PC-3 (cell line): ENCODE results near the gene TMEM143. TPM values are rescaled to one million over a fixed set of nuclear protein-coding genes. Genes with fewer than 3 reads are reported as not detected.
A peak's percentile ranks its signal among the peaks of the same experiment; 100 is the strongest.

Experiments
- ATAC-seq: fragments of 200-7000 bp; cut with Tn5 transposase; 2 replicates; pipeline ENCODE4 v1.9.1; 2020; ENCODE audit warnings: mild to moderate bottlenecking, moderate library complexity
- BruUV-seq: library from RNA; stranded (reverse); fragments of 400-500 nt; replicated peaks from 2 replicates; lab custom pipeline; 2021; lab: Mats Ljungman, UMichigan
- CTCF ChIA-PET: fragments of 300-600 bp; sonication (Branson Sonifier 250); formaldehyde crosslinking; loops from one replicate; lab custom pipeline; 2022; ENCODE audit warnings: antibody characterized with exemption; lab: Charles Lee
- POLR2A ChIA-PET: fragments of 300-600 bp; sonication (Branson Sonifier 250); formaldehyde crosslinking; loops from one replicate; lab custom pipeline; 2022; ENCODE audit warnings: antibody characterized with exemption; ENCODE audit not compliant: unreplicated experiment; lab: Charles Lee
- DNase-seq: peaks from one replicate; pipeline ENCODE4 v3.0.0-alpha.2; 2015
- H2AFZ ChIP-seq: fragments of 300-600 bp; sonication (generic); 2 replicates; pipeline ENCODE4 v1.6.0; 2016; ENCODE audit warnings: antibody characterized with exemption, low read length
- H3F3A ChIP-seq: fragments of 300-600 bp; sonication (generic); one replicate; pipeline ENCODE4 v1.6.0; 2017; ENCODE audit warnings: antibody characterized with exemption, low read length, control low read depth, mild to moderate bottlenecking; ENCODE audit not compliant: unreplicated experiment
- H3K27ac ChIP-seq: fragments of 300-600 bp; sonication (generic); 2 replicates; pipeline ENCODE4 v1.5.1; 2016; ENCODE audit warnings: mild to moderate bottlenecking, low read length
- H3K27me3 ChIP-seq: fragments of 300-600 bp; sonication (generic); 2 replicates; pipeline ENCODE4 v1.6.1; 2016; ENCODE audit warnings: low read length, mixed read lengths
- H3K36me3 ChIP-seq: fragments of 300-600 bp; sonication (generic); 2 replicates; pipeline ENCODE4 v1.6.1; 2016; ENCODE audit warnings: low read depth, mixed run types, low read length, mixed read lengths
- H3K4me1 ChIP-seq: fragments of 300-600 bp; sonication (generic); 2 replicates; pipeline ENCODE4 v1.5.1; 2016; ENCODE audit warnings: low read length; ENCODE audit not compliant: insufficient read depth
- H3K4me2 ChIP-seq: fragments of 300-600 bp; sonication (generic); 2 replicates; pipeline ENCODE4 v1.6.0; 2016; ENCODE audit warnings: low read length
- H3K4me3 ChIP-seq: fragments of 300-600 bp; sonication (generic); 2 replicates; pipeline ENCODE4 v1.5.1; 2016; ENCODE audit warnings: mild to moderate bottlenecking, low read length, mixed read lengths
- H3K79me2 ChIP-seq: fragments of 300-600 bp; sonication (generic); 2 replicates; pipeline ENCODE4 v1.6.1; 2017; ENCODE audit warnings: low read length, mixed read lengths
- H3K9ac ChIP-seq: fragments of 300-600 bp; sonication (generic); 2 replicates; pipeline ENCODE4 v1.6.0; 2016; ENCODE audit warnings: mild to moderate bottlenecking, low read length
- H3K9me2 ChIP-seq: fragments of 300-600 bp; sonication (generic); replicated peaks from 2 replicates; pipeline ENCODE4 v1.6.1; 2016; ENCODE audit warnings: mixed run types, low read length, mixed read lengths
- H3K9me3 ChIP-seq: fragments of 300-600 bp; sonication (generic); 2 replicates; pipeline ENCODE4 v1.6.1; 2016; ENCODE audit warnings: low read length, mixed read lengths
- H4K20me1 ChIP-seq: fragments of 300-600 bp; sonication (generic); 2 replicates; pipeline ENCODE4 v1.6.1; 2016; ENCODE audit warnings: low read length, mixed read lengths
- EZH2 ChIP-seq: fragments of 300-600 bp; sonication (generic); IDR thresholded peaks from one replicate; pipeline ENCODE4 v1.6.1; 2017; ENCODE audit warnings: antibody characterized with exemption, mild to moderate bottlenecking, low read length; ENCODE audit not compliant: unreplicated experiment
- EZH2phosphoT487 ChIP-seq: fragments of 300-600 bp; sonication (generic); IDR thresholded peaks from 2 replicates; pipeline ENCODE4 v1.6.1; 2018; ENCODE audit warnings: mild to moderate bottlenecking, antibody characterized with exemption, low read length, borderline replicate concordance
- intact Hi-C: fragments of 100-400 bp; cut with micrococcal nuclease; formaldehyde crosslinking; loops from 2 replicates; pipeline ENCODE4 v1.9.0; 2023
- total RNA-seq: library from RNA; depleted of rRNA; stranded (reverse); fragments of >200 nt; gene quantifications from 2 replicates; pipeline ENCODE4 v1.2.3, GENCODE V29; 2014
- TF ChIP-seq, protein P1 (sequence below): fragments of 300-600 bp; sonication (generic); conservative IDR thresholded peaks from 2 replicates; pipeline ENCODE4 v1.5.1; 2017; ENCODE audit warnings: antibody characterized with exemption, low read depth, mild to moderate bottlenecking, low read length

Gene TMEM143
- total RNA-seq, 1 experiment from 2014 or later: 7.1 TPM

DNA sequence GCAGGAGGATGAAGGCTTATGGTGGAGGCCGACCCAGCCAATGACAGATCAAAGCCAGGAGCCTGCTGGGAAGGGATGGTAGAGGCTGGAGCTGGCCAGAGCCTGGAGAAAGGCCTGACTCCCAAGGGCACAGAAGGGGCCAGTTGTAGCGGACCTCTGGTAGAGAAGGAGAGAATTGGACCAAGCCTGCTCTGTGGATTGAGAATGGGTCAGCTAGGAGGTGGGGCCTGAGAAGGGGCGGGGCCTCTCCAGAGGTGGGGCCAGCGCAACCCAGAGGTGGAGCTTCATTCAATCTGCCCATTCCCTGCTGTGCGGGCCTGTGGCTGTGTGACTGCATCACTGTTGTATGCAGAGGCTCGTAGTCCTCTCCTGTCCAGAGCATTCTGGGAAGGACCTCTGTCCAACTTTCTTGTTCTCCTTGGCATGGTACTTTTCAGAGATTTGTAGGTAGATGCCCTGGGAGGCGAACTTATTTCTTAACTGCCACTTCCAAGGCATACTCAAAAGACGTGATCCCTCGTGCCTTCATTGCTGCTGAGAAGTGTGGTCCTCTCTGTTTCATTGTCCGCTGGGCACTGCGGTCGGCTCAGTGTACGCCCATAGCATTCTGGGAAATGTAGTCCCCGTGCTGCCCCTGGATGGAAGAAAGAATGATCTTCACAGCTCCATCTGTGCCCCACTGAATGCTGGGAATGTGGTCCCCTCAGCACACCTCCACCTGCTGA is 36.4 kb upstream of the TMEM143 start:
- DNase-seq (peak; percentile 41), ATAC-seq (peak; percentile 42)
- Histone ChIP-seq H3K4me1 (peaks cover 6% of the 10 kb centered on the region), H3K9ac (no peak overlapping the region), H3K36me3 (no peaks in the 10 kb centered on the region), H3F3A (no peaks in the 10 kb centered on the region), H3K4me3 (no peak overlapping the region), H3K9me2 (no peaks in the 10 kb centered on the region), H3K4me2 (no peak overlapping the region), H3K9me3 (no peaks in the 10 kb centered on the region), H3K27me3 (no peaks in the 10 kb centered on the region; the same call in 1 of the 2 replicates), H3K79me2 (no peaks in the 10 kb centered on the region), H4K20me1 (no peaks in the 10 kb centered on the region), H3K27ac (no peak overlapping the region), H2AFZ (no peak overlapping the region)
- ChIA-PET POLR2A (no interaction called here), CTCF (no interaction called here)
- TF ChIP-seq, protein P1, sequence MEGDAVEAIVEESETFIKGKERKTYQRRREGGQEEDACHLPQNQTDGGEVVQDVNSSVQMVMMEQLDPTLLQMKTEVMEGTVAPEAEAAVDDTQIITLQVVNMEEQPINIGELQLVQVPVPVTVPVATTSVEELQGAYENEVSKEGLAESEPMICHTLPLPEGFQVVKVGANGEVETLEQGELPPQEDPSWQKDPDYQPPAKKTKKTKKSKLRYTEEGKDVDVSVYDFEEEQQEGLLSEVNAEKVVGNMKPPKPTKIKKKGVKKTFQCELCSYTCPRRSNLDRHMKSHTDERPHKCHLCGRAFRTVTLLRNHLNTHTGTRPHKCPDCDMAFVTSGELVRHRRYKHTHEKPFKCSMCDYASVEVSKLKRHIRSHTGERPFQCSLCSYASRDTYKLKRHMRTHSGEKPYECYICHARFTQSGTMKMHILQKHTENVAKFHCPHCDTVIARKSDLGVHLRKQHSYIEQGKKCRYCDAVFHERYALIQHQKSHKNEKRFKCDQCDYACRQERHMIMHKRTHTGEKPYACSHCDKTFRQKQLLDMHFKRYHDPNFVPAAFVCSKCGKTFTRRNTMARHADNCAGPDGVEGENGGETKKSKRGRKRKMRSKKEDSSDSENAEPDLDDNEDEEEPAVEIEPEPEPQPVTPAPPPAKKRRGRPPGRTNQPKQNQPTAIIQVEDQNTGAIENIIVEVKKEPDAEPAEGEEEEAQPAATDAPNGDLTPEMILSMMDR: no peak
- TF ChIP-seq EZH2phosphoT487 (no peak), EZH2 (no peak)
- intact Hi-C loops: no loop called here
- BruUV-seq: no TSS peak

DNA sequence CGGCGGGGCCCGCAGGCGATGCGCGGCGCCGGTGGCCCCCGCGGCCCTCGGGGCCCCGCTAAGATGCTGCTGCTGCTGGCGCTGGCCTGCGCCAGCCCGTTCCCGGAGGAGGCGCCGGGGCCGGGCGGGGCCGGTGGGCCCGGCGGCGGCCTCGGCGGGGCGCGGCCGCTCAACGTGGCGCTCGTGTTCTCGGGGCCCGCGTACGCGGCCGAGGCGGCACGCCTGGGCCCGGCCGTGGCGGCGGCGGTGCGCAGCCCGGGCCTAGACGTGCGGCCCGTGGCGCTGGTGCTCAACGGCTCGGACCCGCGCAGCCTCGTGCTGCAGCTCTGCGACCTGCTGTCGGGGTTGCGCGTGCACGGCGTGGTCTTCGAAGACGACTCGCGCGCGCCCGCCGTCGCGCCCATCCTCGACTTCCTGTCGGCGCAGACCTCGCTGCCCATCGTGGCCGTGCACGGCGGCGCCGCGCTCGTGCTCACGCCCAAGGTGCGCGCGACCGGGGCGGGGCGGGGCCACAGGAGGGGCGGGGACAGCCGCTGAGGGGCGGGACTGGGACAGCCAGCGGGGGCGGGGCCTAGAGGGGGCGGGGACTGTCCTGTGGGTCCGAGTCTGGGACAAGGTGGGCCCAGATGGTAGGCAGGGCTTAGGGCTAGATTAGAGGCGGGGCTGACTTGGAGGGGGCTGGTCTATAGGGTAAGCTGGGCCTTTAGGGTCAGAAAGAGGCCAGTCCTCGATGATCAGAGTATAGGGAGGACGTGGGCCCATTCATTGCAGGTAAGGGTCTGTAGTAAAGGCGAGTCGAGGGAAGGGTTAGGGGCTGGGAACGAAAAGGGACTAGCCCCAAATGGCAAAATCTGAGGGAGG is 34.9 kb upstream of the TMEM143 start:
- H3K36me3 ChIP-seq: no peaks in the 10 kb centered on the region
- no peaks in the 10 kb centered on the region for H4K20me1 ChIP-seq
- ChIA-PET POLR2A (no interaction called here), CTCF (no interaction called here)
- no peaks in the 10 kb centered on the region for H3K79me2 ChIP-seq
- H2AFZ ChIP-seq: peak overlapping the region; percentile 67; the same call in 1 of the 2 replicates
- H3K9me2 ChIP-seq: no peaks in the 10 kb centered on the region
- peak; percentile 68 for DNase-seq
- H3K9me3 ChIP-seq: no peaks in the 10 kb centered on the region
- no peaks in the 10 kb centered on the region for H3F3A ChIP-seq
- peak overlapping the region; percentile 63 for H3K9ac ChIP-seq
- TF ChIP-seq EZH2phosphoT487 (no peak), EZH2 (no peak)
- TF ChIP-seq, protein P1: no peak
- H3K4me1 ChIP-seq: peaks cover 9% of the 10 kb centered on the region
- H3K4me2 ChIP-seq: peak overlapping the region; percentile 81
- no peak overlapping the region for H3K27ac ChIP-seq
- H3K4me3 ChIP-seq: peak overlapping the region; percentile 64
- intact Hi-C loops: no loop called here
- H3K27me3 ChIP-seq: no peaks in the 10 kb centered on the region; the same call in 1 of the 2 replicates
- no TSS peak for BruUV-seq
- ATAC-seq: peak; percentile 52

DNA sequence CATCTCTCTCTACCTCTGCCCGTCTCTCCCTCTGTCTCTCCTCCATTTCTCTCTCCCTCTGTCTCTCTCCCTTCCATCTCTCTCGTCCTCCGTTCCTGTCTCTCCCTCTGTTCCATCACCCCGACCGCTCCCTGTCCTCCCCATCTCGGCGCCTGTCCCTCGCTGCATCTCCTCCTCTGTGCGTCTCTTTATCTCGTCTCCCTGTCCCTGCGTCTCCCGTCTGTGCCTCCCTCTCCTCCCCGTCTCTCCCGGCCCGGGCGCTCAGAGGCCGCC is 34.3 kb upstream of the TMEM143 start:
- no peak for DNase-seq

More for the DNA sequence above, 34.3 kb upstream of the TMEM143 start:
- no peaks in the 10 kb centered on the region for H3K9me2 ChIP-seq
- no peaks in the 10 kb centered on the region for H4K20me1 ChIP-seq
- ATAC-seq: no peak
- TF ChIP-seq, protein P1: no peak
- no peak for TF ChIP-seq EZH2phosphoT487
- no peak for TF ChIP-seq EZH2
- peak overlapping the region; percentile 64 for H3K4me3 ChIP-seq
- H3K36me3 ChIP-seq: no peaks in the 10 kb centered on the region
- H3K4me1 ChIP-seq: peaks cover 9% of the 10 kb centered on the region
- H3K27me3 ChIP-seq: no peaks in the 10 kb centered on the region; the same call in 1 of the 2 replicates
- peak overlapping the region; percentile 63 for H3K9ac ChIP-seq
- H3K27ac ChIP-seq: no peak overlapping the region
- ChIA-PET POLR2A (no interaction called here), CTCF (no interaction called here)
- peak overlapping the region; percentile 67 for H2AFZ ChIP-seq
- H3K4me2 ChIP-seq: peak overlapping the region; percentile 81
- no peaks in the 10 kb centered on the region for H3K79me2 ChIP-seq
- intact Hi-C loops: no loop called here
- no TSS peak for BruUV-seq
- no peaks in the 10 kb centered on the region for H3K9me3 ChIP-seq
- no peaks in the 10 kb centered on the region for H3F3A ChIP-seq
